Renal pelvis (tissue), 4 donors: ENCODE measurements around the gene EEFSEC. TPM values are rescaled to one million over a fixed set of nuclear protein-coding genes. Genes with fewer than 3 reads are reported as not detected.
A peak's percentile ranks its signal among the peaks of the same experiment; 100 is the strongest.

Experiments used
- DNase-seq: peaks from one replicate; pipeline ENCODE4 v3.0.0-alpha.2; 2013
- polyA plus RNA-seq, 3 donors: library from polyadenylated mRNA; unstranded; fragments of 120-200 nt; gene quantifications; one replicate each; pipeline ENCODE4 v1.2.1, GENCODE V29; 2013; ENCODE audit not compliant: insufficient read length in 3 of 3

The EEFSEC gene
- polyA plus RNA-seq, 3 donors, result 24.2 to 30.3 (median 27.7) TPM

DNA sequence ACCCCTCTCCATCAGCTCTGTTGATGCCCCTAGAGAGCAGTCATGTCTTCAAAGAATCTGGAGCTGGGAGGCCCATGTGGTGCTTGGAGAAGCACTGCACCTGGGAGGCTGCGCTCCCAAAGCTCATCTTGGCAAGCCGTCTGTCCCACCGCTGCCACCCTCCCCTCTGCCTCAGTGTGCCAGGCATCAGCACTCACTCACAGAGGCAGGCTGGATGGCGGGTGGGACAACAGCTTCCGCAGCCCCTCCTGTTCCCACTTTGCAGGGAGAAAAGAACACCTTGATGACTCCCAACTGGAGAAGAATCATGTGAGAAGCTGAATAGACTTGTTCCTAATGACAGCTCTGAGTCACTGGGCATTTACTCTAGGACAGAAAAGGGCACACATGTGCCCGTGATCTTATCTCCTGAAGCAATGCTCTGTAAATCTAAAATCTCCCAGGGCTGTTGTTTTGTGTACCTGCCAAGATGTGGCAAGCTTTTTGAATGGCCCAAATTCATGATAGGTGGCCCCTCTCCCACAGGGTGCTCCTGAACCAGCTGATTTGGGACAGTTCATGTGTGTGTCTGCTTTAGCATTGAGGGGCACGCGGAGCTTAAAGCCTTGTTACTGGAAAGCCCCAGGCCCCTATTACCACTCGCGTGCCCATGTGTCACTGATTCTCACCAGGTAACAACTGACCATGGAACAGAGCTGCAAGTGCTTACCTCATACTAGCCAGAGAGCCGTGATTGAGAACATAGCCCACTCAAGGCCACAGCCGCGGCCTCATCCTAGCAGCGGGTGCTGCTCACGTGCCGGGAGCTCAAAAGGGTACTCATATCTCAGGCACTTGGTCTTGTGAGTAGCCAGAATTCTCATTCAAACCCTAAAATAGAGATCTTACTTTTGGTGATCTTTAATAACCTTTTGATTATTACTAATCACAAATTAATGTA lies 209.0 kb downstream of the EEFSEC start:
- DNase-seq, result no peak

DNA sequence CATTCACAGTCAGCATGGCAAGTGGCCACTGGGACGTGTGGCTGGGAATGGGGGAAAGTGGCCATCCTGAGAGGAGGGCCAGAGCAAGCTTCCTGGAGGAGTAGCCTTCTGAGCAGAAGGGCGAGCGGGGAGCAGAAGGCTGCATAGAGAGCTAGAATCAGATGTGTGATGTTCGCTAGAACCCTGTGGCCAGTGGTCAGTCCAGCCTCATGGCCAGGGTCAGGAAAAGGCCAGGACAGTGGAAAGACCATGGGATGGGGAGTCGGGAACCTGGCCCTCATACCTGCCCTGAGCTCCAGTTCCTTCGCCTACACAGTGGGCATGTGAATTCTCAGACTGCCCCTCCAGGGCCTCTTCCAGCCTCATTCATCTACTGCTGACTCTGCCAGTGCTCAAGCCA lies 211.0 kb downstream of the EEFSEC start:
- DNase-seq, result no peak

DNA sequence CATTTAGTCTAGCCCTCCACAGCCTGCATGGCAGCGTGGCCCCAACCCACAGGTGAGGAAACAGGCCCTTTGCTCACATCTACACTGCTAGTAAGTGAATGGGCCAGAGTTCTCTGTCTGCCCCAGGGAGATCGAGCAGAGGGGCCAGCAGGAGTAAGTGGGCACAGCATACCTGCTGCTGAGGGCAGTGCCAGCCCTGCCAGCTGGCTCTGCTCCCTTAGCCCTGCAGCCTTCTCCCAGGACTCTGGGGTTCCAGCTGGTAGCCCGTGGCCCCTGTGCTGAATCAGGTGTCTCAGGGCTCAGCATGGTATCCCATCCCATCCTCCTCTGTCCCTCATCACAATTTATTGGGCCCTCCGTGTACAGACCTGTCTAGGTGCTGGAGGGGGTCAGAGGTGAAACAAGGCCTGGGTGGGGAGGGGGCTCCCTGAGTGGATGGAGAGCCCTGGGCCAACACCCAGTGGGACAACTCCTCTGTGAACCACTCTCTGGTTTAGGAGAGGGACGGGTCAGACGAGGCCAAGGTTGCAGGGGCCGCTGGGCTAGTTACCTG lies 211.6 kb downstream of the EEFSEC start:
- DNase-seq, result no peak

DNA sequence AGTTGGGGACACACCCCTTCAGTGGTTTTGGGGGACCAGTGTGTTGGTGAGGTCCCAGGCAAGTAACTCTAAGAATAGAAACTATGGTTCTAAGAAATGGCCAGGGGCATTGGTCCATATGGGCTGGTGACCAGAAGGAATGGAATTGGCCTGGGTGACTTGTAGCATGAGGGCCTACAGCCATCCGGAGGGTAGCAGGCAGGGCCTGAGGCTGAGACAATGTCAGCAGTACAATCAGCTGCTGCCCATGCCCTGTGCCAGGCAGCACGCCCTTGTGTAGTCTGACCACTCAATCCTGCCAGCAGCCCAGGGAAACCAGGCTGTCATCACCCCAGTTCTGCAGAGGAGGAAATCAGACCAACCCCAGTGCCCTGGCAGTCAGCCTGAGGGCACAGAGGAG lies 212.9 kb downstream of the EEFSEC start:
- DNase-seq, result no peak

DNA sequence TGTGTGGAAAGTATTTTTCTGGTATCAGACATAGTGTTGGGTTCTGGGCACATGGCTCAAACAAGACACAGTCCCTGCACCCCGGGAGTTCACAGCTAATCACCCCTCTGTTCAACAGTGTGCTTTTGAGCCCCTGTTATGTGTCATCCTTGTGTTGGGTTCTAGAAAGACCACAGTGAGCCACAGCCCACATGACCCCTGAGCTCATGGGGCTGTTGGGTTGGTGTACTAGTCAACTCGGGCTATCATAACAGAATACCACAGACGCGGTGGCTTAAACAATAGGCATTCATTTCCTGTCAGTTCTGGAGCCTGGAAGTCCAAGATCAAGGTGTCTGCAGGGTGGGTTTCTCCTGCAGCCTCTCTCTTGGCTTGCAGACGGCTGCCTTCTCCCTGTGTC lies 213.4 kb downstream of the EEFSEC start:
- no peak for DNase-seq

DNA sequence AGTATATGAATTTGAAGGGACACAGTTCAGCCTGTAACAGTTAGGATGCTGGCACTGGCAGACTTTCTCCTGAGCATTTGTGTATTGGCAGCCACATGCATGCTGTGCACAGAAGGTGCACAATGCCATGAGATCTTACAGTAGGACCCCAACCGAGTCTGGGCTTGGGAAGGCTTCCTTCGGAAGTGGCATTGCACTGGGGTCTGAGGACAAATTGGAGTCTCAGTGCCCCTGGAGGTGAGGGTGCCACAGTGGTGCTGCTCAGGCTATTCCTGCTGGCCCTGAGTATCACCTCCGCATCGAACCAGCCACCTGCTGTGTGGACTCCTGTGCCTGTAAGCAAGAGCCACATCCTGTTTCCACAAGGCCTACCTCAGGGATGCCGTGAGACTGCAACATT lies 213.9 kb downstream of the EEFSEC start:
- no peak for DNase-seq

DNA sequence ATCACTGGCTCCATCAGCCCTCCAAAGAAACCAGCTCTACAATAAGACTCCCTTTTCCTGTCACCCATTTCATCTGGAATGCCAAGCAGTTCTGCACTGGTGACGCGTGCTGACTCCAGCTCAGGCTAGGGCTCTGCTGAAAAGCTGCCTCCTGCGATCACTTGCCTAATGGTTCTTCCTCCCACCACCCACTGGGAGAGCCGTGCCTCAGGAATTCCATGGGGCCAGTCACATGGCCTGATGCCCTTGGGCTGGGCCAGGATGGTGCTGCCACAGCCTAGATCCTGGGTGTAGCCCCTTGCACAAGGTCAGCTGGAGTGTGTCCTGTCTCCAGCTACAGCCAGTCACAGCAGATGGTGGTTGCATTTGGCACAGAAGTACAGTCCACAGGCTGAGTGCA lies 214.5 kb downstream of the EEFSEC start:
- no peak for DNase-seq

DNA sequence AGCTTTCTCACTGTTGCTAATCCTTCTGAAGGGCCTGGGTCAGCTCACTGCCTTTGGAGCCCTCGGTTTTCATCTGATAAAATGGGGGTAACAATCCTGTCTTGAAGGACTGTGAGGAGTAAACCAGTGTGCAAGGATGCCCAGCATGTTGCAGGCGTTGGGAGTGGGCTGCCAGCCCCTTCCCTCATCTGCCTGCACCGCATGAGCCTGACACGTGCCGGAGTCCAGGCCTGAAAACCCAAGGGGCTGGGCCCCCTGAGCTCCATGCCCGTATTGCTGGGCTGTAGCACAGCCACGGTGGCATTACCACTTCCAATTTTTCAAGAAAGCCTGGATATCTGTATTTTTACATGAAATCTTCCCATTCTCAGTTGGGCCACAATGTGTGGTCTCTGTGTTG lies 215.3 kb downstream of the EEFSEC start:
- DNase-seq, result no peak

DNA sequence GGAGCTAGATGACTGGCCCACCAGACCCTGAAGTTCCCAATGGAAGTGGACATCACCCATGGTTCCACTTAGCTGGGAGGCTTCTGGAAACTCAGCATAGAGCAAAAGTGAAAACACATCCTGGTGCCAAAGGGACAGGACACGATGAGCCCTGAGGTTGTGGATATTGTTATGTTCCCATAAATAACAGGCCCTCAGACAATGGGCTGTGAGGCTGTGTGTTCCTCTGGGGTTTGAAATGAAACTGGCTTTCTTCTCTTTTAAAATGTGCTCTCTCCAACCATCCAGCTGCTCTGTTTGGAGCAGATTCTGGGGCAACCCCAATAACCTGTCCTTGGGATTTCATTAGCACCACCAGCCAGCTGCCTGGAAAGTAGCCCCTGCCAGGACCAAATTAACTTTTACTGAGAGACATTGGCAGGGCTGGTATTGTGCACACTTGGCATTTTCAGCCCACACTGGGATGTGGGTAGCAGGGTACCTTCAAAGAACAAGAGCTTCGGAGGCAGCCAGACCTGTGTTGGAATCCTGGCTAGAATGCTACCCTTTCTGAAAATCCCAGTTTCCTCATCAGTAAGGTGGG lies 215.9 kb downstream of the EEFSEC start:
- DNase-seq, result no peak

DNA sequence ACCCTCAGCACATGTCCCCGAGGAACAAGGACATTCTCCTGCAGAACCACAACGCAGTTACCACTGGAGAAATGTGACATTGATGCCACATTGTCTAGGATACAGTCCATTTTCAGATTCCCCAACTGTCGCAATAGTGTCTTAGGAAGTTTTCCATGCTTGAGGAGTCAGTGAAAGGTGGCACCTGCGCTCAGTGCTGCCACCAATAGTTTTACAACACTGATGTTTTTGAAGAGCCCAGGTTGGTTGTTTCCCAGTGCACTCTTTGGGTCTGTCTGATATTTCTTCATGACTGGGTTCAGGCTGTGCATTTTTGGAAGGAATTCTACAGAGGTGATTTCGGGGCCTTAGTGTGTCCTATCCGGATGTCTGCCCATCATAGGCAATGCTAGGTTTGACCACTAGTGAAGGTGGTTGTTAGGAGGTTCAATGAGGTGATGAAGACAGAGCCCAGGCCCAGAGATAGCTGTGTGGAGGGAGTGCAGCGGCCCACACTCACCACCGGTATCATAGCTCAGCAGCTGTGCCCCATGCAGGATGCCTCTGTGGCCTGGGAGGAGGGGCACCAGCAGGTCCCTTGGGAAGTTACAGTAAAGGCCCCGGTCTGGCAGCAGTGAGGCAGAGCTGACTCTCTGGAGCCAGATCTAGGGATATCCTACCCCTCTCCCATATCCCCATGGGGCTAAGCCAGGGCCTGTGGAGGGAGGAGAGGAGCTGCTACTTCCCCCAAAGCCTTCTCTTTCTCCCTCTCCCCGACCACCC lies 216.8 kb downstream of the EEFSEC start:
- no peak for DNase-seq

DNA sequence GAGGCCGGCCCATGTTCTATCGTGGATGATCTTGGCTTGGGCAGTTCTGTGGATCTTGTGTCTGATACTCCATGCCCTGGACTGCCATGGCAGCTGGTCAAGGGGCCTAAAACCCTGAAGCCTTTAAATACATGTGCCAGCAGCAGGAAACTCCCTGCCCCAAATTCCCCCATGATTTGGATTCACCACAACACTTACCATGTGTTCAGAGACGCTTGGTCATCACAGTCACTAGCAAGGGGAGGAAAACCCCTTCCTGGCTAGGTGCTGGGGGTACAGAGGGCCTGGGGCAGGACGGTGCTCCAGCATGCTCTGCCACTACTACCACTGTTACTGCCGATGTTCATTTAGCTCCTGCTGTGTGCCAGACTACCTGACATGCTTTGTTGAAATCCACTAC lies 219.0 kb downstream of the EEFSEC start:
- DNase-seq, result no peak

DNA sequence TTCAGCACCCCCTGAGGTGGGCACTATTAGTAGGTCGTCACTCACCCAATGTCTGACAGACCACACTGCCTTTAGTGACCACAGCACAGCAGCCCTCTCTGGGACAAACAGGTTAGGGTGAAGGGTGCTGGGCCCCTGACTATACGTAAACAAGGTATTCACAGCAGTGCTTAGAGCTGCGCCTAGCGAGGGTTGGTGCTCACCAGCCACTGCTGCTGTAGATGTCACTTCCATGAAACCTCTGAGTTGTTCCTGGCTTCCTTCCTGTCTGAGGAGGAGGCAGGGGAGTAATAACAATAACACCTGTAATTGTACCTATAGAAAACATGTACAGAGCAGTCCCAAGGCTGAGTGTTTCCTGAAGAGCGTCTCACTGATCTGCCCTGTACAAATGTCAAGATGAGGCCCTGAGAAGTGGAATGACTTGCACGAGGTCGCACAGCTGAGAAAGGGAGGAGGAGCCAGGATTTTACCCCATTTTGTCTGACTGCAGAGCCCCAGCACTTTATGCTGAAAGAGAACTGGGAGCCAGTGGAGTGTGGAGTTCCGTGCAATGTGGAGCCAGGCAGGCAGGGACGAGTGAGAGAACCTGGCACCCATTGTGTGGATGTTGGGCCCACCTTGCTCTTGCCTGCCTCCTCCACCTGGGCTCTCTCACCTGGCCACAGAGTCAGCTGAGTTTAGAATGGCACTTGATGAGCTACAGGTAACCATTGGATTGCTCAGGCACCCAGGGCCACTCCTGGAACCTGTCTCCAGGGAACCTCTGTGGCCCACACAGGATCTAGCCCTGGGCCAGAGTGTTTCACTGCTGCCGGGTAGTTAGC lies 219.6 kb downstream of the EEFSEC start:
- DNase-seq, result no peak

DNA sequence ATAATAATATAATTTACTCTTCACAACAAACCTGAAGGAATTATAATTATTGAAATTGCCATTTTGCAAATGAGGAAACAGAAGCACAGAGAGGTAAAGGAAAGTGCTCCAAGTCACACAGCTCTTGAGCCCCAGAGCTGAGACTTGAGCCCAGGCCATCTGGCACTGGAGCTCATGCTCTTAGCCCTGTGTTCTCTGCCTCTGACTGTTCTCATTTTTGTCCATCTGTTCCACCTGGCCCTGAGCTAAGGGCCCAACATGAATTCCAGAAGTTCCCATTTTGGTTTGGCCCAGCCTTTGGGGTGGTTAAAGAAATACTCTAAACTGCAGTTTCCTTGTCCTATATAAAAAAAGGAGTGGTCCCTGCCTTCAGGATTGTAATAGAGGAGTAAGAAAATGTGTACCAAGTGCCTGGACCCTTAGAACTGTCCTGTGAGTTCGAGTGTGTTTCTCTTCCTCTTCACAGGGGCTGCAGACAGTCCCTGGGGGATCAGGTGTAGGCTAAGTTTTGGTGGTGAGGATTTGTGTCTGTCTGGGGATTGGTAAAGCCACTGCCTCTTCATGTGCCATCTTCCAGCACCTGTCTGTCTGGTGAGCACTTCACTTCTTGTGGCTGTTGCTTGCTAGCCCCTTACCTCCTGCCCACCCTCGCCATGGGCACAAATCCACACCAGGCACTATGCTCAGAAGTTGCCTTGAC lies 221.6 kb downstream of the EEFSEC start:
- no peak for DNase-seq

DNA sequence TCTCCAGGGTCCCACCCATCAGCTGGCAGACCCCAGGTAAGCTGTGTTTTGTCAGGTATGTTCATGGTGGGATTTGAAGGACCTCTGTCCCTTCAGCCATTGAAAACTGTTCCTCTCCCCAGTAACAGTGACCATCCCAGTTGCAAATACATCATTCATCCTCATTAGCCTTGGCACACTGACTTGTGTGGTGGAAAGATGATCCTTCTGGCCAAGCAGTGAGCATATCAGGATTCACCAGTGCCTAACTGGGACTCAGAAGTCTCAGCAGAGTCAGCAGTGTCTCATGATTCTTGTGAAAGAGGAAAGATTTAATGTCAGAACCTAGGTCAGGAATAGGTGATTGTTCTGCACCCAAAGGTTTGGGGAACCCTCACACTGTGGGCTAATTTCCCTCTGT lies 223.2 kb downstream of the EEFSEC start:
- DNase-seq, result no peak

DNA sequence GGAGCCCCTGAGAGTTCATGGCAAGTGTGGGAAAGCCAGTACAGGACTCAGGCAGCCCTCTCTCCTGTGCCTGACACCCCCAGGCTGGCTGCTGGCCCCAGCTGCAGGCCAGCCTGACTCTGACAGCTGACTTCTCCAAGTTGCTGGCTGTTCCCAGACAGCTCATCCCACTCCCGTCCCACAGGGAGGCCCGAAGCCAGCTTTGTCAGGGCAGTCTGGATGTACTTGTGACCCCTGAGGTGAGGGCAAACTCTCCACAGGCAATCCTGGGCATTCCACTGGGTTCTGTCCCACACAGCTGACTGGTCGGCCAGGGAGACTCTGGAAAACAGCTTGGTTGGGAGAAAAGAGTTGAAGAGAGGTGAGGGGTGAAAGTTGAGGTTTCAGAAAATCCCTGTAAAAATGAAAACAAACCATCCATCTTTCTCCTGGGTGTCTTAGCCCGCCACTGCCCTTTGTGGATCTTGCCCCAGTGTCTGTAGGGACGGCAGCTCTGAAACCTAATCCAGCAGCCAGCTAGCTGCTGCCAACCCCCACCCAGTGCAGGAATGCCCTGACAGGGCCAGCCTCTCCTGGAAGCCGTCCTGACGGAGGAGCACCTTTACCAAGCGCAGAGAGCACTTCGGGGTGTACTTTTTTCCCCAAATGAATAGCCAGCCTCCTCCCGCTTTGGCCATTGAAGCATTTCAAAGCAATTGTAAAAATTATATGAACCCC lies 225.5 kb downstream of the EEFSEC start:
- peak; percentile 58 for DNase-seq

DNA sequence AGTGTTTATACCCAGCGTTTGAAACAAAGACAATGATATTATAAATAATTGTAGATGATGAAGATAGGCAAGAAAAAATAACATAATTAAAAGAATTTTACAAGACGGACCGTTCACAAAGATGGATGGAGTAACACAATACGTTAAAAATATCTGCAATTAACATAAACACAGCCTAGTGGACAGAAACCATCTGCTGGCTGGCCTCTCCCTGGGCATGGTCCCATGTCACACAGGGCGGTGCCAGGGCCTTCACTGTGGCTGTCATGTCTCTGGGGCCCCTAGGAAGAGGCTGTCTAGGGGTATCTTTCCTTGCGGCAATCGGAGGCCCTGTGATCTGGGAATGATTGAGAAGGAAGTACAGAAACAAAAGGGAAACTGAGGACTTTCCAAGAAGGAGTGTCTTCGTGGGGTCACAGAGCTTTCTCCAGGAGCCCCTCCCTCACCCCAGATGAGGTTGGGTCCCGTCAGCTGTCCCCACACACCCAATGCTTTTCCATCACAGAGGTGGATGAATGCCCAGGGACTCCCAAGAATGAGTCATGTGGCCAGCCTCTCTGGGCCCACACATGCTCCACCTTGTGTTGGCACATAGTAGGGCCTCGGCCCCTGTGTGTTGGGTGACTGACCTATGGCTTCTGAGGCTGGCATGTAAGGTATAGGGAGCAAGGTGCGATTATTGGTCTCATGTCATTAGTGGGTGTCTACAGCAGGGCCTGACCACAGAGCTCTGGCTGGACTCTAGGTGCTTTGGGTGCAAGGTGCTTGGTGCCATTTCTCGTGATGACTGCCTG lies 226.3 kb downstream of the EEFSEC start:
- no peak for DNase-seq

DNA sequence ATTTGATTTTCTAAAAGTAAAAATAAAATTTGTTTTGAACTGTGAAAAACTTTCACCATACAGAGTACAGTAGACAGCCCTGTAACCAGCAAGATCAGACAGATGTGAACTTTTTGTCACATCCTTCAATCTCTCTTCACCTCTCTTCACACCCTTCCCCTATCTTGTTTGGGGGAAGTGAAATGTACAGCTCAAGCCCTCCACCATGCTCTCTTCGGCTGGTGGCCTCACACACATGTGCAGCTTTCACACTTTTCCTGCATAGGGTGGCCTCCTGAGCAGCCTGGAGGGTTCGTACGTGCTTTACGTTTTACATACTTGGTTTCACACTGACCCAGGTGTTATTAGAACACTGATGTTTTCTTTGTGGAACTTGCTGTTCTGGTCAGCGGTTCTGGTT lies 227.0 kb downstream of the EEFSEC start:
- no peak for DNase-seq

DNA sequence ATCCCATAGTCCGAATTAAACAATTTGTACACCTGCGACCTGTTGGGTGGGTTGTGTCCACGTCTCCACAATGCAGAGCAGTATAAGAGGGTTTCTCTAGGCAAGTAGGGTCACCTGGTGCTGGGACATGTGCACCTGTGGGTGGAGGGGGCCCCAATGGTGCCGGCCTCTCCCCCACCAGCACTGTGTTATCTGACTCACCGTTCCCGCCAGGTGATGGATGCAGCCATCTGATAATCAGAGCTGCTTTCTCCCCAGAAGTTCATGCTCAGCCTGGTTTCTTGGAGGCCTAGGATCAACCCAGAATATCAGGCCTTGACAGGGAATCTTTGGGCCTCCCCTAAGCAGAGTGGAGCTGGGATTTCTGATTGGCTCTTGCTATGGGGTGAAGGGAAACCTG lies 227.4 kb downstream of the EEFSEC start:
- no peak for DNase-seq

DNA sequence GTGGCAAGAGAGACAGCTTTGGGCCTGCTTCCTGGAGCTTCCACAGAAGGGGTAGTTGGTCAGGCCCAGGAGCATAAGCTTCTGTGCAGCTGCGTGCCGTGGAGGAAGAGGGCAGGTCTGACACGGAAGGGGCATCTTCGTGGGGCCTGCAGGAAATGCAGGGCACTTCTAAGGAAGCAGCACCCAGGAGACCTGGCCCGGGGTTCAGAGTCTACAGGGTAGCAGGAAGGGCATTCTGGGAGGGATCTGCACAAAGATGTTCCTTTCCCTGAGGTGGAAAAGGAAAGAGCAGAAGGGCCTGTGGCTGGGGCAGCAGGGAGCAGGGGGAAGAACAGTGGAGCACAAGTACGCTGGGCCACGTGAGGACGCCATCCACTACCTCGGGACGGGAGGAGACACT lies 228.3 kb downstream of the EEFSEC start:
- DNase-seq, result no peak
